ENCODE data around the gene C2orf76.

The C2orf76 gene

DNA sequence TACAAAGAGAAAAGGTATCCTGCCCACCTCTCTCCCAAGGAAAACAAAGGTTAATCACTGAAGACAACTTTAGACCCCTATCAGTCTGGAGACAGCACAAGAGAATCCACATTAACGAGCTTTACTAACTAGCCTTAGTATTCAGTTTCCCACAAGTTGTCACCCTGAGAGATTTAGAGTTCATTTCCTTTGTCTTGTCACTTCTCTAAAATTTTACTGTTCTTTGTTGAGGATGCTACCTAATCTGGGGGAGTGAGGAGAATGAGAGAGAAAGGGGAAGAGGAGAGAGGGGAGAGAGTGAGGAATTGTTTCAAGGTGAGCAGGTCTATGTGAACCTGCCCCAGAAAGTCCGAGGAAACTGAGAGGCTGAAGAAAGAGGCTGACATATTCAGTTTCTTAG is 28.4 kb downstream of the C2orf76 start:
- DNase-seq (ENCODE audit: low spot score): no peak

DNA sequence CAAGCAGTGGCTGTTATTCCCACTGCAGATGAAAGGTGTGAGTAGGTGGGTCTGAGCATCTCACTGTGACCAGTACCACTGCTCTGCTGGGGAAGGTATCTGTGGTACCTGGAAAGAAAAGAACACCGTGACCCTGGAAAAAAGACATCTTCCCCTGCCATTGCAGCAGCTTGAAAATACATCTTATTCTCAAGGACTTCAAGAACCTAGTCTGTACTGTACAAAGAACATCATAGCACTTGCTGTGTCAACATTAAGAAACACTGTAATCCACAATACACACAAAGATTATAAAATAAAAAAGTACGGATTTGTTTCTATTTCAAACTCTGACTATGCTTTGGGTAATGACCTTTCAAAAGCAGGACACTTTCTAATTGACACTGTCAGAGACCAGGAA is 28.9 kb downstream of the C2orf76 start:
- DNase-seq (ENCODE audit: low spot score): no peak

DNA sequence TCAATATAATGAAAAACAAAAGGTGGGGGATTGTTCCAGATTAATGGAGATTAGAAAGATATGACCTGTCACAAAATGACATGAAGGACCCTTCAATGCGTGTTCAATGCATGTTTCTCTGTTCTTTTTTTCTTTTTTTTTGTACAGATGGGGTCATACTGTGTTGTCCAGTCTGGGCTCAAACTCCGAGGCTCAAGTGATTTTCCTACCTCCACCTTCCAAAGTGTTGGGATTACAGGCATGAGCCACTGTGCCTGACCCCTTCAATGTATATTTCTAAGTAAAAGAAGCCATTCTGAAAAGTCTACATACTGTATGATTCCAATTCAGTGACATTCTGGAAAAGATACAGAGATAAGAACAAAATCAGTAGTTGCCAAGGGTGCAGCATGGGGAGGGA is 32.8 kb downstream of the C2orf76 start:
- no peak for DNase-seq (ENCODE audit: low spot score)

DNA sequence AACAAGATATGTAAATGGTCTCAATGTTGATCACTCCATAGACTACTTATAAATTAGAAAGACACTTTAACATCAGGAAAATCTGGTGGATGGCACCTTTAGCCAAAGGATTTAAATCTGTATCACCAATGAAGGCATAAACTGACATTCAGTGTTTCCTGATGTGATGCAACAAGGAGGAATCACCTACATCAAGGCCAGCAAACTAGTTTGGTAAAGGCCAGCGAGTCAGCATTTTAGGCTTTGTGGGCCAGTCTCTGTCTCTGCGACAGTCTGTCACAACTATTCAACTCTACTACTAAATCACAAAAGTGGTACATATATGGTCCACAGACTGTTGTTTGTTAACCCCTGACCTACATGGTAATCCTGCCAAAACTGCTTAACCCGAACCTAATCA is 33.3 kb downstream of the C2orf76 start:
- DNase-seq (ENCODE audit: low spot score): no peak

DNA sequence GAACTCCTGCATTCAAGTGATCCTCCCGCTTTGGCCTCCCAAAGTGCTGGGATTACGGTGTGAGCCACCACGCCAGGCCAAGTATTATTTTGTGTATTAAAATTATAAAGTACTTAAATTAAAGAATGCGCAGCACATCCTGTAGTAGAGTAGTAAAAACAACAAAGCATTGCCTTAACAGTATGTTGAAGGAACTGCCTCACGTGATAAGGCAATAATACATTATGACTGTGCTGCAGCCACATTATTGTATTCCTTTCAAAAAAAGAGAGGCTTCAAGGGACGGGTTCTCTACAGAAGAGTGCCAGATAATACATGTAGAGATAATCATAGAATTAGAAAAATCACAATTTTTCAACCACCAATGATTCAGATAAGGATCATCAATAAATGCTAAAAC is 33.7 kb downstream of the C2orf76 start:
- no peak for DNase-seq (ENCODE audit: low spot score)

DNA sequence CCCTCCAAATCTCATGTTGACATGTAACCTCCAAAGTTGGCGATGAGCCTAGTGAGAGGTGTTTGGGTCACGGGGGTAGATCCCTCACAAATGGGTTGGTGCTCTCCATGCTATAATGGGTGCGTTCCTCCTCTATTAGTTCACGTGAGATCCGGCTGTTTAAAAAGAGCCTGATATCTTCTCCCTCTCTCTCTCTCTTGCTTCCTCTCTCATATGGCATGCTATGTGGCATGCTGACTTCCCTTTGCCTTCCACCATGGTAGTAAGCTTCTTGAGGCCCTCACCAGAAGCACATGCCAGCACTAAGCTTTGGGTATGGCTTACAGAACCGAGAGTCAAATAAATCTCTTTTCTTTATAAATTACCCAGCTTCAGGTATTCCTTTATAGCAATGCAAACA is 39.2 kb downstream of the C2orf76 start:
- DNase-seq (ENCODE audit: low spot score): no peak

DNA sequence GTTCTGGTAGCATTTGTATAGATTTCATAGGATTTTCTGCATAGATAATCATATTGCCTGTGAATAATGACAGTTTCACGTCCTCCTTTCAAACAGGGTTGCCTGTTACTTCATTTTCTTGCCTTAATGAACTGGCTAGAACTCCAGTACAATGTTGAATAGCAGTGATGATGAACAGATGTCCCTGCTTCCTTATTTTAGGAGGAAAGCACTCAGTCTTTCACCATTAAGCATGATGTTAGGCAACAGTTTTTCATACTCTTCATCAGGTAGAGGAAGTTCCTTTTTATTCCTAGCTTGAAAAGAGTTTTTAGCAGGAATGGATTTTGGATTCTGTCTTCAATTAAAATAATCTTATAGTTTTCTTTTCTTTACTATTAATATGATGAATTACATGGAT is 39.7 kb downstream of the C2orf76 start:
- DNase-seq (ENCODE audit: low spot score): no peak

DNA sequence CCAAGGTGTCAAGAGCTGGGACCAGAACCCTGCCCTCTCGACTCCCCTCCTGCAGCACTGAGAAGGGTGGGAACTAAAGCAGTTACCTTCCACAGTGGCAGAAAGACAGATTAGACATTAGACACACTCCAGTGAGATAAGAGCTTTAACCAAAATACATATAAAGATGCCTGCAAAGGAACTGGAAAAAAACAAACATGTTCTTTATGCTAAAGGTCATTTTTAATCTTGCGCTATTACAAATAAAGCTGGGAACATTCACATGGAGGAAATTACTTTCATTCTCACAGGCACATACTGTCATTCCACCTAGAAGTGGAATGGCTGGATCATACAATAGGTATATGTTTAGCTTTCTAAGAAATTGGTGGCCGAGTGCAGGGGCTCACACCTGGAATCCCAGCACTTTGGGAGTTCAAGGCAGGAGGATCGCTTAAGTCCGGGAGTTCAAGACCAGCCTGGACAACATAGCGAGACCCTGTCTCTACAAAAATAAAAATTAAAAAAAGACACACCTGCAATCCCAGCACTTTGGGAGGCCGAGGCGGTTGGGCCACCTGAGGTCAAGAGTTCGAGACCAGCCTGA is 41.9 kb downstream of the C2orf76 start:
- no peak for DNase-seq (ENCODE audit: low spot score)

DNA sequence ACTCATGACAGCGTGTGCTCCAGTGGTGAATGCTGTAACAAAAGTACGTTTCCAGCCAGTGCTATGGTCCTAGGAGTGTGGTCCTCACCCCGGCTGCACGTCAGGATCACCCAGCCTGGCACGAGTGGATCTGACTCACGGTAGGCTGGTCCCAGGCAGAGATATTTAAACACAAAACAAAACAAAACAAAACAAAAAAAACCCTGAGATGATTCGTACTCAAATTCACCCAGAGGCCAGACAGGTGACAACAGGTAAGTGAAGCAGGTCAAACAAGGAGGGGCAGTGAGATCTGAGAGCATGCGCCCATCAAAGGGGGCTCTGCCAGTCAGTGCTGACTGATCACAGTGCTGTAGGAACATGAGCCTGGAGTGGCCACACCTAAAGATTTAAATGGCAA is 43.2 kb downstream of the C2orf76 start:
- DNase-seq (ENCODE audit: low spot score): no peak

DNA sequence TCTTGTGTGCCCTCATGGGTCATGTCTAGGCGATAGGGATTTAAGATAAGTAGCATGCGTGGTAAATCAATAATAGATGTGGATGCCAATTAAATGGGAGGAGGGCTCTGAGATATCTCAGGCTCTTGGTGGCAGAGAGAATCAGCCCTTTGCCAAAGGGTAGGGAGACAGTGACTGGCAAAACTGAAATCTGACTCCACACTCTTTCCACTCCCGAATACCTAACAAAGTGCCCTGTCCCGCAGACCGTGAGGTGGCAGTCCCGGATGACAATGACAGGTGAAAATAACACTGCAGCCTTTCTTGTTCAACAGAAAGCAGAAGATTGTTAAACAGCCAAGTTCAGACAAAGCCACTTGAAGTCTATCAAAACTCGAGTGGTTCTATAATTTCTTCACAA is 47.0 kb downstream of the C2orf76 start:
- DNase-seq (ENCODE audit: low spot score): no peak

DNA sequence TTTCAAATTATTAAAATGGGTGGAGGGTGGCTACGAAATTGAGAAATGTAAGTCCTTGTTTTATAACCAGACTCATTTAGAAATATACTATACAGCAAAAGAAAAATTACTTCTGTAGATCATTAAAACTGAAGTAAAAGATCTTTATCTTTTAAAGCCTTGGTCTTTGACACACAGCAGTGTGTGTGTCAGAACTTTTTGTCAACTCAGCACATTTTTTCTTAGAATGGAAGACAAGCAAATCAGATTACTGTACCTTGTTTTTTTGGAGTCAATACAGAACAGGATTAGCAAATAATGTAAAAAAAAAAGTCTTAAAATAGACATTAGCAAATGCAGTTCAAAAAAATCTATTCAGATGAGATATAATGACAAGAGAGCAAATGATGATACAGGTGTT is 49.1 kb downstream of the C2orf76 start:
- no peak for DNase-seq (ENCODE audit: low spot score)

DNA sequence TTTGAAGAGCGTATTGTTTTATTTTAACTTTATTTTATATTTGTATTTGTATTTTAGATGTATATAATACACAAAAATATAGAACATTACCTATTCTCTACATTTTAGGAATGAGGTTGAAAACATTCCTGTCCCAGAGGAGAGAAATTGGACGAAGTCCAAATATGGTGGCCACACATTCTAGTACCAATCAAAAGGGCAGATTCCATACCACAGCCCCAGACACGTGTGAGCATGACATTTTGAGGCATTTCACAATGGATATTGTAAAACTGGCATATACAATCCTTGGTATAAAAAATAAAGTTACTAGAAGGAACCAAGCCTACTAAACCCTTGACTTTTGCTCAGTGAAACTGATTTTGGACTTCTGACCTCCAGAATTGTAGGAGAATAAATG is 50.6 kb downstream of the C2orf76 start:
- no peak for DNase-seq (ENCODE audit: low spot score)

DNA sequence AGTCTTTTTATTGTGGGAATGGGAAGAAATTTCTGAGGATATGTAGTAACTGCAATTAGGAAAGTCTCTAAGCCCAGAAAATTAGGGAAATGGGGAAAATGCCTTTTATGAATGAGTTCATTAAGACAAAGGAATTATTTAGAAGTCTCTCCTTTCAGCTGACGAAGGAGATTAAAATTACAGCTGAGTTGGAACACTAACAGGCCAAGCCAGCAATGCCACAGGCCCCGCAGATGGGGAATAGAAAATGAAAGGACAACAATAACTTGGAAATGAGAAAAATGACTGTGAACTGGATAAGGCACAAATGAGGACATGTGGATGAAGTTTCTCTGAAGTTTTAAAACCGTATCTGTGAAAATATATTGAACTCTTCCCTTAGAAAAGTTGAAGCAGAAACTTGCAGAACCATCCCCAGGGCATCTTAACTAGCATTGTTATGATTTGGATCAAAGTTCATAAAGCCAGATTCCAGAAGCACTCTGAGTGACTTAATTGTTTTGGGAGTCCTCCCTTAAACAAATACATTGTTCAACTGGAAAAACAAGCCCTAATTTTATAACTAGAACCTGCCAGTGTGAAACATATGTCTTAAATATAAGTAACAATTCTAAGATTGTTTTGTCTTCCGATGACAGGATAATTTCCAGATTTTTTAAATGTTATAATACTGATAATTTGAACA is 51.3 kb downstream of the C2orf76 start:
- DNase-seq (ENCODE audit: low spot score): no peak

DNA sequence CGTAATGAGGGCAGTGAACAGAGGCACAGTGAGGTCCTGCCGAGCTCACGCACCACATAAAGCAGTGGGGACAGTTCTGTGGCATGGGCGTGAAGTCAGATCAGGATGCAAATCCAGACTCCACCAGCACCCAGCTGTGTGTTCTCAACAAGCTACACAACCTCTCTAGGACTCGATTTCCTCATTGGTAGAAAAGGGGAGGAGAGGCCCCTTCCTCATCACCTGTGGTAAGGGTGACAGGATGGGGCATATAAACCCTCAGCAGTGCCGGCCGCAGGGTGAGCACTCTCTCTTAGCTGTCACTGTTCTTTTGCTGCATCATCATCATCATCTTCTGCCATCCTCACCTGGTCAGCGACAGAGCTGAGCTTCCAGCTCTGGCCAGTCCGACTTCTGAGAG is 54.8 kb downstream of the C2orf76 start:
- no peak for DNase-seq (ENCODE audit: low spot score)

DNA sequence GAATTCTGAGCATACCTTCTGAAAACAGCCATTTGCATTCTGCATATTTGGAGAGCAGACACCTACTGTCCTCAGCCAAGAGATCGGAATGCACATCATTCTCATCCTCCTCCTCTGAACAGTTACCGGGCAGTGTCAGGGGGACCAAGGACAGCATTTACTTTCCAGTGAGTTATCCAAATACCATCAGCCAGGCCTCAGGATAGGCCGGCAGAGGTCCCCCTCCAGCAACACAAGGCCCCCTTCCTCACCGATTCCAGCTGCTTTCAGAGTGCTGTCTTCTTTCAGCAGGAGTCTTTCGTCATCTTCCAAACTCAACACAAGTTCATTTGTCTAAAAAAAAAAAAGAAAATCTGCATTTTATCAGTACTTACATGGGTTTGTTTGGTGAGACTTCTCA is 55.3 kb downstream of the C2orf76 start:
- DNase-seq (ENCODE audit: low spot score): no peak

DNA sequence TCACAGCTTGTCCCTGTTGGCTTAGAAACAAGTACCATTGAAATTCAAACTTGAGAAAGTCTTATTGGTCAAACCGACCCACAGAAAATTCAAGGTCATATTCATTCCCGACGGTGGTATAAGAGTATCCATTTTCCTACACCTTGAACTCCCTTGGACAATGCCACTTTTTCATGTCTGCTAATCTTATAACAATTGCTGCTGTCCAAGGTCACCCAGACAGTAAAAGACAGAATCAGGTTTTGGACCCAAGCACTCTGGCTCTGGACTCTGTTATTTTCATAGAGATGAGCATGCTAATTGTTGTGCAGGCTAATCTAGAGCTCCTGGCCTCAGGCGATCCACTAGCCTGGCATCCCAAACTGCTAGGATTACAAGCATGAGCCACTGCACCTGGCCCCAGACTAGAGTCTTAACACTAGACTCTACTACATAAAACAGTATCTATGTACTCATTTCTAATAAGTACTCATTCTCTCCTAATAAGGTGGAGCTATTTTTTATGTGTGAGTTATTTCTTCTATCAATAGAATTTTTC is 57.8 kb downstream of the C2orf76 start:
- no peak for DNase-seq (ENCODE audit: low spot score)

DNA sequence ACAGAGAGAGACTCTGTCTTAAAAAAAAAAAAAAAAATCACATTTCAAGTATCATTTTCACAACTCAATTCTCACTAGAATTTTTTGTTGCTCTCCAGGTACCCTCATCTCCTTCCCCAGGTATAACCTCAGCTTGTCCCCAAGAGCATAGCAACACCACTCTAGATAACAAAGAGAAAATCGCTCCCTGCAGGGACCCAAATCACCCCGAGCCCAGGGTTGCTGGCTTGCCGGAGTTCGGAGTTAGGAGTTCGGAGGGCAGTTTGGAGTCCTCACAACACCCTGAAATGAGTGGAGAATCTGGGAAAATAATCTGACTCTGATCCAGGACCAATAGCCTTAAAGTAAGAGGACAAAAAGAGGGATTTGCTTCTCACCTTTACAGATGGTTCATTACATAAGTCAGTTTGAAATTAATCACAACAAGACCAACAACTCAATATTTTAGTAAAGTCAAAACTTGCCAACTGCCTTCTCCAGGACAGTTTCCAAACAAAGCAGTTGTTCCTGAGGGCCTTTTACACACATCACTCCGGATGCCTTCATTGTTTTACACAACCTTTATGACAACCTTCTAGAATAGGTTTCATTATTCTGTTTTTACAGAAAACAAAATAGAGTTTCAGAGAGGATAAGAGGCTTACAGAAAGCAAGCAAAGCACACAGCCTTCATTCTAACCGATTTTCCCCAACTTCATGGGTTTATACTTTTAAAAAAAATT is 59.1 kb downstream of the C2orf76 start:
- DNase-seq (ENCODE audit: low spot score): no peak

DNA sequence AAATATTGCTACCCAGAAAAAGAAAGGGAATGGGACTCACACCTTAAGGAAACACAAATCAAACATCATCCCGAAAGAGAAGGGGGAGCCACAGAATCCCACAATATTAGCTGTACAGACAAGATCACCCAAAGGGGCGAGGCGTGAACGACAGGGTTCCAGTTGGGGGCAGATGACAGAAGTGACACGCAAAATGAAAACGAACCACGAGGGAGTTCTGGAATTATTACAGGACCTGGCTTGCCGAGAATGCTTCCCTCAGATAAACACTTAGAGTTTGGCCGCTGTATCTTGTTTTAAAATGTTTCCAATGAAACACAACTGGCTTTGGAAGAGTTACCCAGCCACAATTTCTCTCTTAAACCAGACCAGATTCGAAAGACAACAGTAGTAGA is 60.4 kb downstream of the C2orf76 start:
- no peak for DNase-seq (ENCODE audit: low spot score)

DNA sequence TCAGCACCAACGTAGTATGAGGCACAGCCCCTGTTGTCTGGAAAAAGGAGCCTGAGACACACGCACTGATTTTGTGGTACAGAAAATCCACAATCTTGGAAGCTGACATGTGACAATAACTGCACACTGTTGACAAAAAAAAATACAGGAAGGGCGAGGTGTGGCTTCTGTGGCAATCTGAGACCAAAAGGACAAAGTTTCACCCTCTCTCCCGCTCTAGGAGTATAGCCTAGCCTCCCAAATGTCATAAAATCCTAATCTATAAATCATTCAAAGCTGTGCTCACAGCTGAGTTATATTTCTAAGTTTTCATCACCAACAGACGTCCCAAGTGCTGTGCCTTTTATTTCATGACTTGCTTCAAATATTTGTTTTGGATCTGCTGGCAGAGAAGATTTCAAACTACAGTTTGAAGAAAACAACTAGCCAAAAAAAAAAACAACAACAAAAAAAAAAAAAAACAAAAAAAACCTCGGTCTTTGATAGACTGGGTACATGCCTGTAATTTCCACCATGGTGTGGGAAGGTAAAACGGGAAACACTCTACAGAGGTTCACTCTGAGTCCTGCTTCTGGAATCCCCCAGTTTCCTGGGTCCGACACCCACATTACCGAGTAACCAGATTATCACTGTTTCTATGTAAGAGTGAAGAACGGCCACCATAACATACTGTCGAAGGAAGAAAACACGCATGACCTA is 61.0 kb downstream of the C2orf76 start:
- DNase-seq (ENCODE audit: low spot score): no peak

DNA sequence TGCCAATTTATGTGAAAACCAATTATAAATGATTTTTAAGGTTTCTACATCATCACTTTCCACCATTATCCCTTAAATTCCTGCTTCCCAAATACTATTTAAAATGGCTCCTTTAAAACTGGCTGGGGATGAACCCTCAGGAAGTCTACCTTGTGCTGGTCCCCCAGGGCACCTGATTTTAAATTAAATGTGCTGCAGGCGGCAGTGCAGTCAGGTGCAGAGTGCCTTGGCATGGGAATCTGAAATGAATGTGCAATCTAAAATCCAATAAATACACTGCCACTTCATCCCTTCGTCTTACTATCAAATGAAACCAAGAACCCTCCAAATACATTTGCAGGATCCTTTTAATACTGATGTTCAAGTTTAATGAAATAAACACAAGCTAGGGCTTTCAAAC is 61.8 kb downstream of the C2orf76 start:
- DNase-seq (ENCODE audit: low spot score): no peak

DNA sequence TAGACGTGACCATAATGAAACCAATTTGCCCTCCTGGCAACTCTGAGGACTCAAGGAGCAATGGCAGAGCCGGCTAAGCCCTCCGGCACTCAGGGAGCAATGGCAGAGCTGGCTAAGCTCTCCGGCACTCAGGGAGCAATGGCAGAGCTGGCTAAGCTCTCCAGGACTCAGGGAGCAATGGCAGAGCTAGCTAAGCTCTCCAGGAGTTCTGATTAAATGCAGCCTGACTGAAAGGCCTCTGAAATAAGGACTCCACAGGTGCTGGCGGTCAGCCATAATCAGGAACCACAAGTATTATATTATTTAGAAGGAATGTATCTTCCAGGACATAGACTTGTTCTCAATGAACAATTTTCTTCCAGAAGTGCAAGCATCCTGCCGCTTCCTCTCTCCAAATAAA is 65.2 kb downstream of the C2orf76 start:
- DNase-seq (ENCODE audit: low spot score): no peak

DNA sequence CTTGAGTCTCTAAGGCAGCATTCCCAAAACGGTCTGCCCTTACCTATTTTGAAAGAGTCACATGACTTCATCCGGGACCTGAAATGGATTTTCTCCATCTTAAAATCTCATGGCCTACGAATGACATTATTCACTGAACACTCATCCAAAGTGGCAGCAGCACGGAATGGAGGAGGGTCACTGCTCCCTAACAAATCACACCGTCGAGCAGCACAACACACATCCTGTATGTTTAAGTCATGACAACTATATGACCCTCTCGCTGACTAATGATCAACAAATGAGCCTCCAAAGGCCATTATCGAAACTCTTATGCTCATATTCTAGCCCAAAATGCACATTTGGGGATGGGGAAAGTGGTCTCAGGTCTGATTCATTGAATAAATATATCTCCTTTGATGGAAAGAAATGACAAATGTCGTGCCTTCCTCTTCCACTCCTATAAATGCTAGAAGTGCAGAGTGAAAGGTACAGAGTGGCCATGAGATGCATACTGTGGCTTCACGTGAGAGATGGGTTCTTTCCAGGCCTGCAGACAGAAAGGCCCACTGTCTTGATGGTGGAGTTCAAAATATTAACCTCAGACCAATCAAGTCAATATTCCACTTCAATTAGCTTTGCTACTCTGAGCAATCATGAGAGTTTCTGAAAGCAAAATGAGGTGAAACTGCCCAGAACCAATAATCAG is 70.8 kb downstream of the C2orf76 start:
- DNase-seq (ENCODE audit: low spot score): no peak

Measured in ecto neural progenitor cell (in vitro differentiated cells).